HEK293T (cell line): ENCODE results near the gene CHDH.

Experiments used
- FOXM1 ChIP-seq: fragments of 450-650 bp; IDR thresholded peaks from 2 replicates; pipeline ENCODE4 v1.6.1; 2017; ENCODE audit warnings: mild to moderate bottlenecking, borderline replicate concordance
- HDGF ChIP-seq: fragments of 450-650 bp; IDR thresholded peaks from 2 replicates; pipeline ENCODE4 v1.6.1; 2017; ENCODE audit warnings: antibody characterized with exemption, borderline replicate concordance
- NFRKB ChIP-seq: fragments of 450-650 bp; IDR thresholded peaks from 2 replicates; pipeline ENCODE4 v1.6.1; 2016; ENCODE audit warnings: mild to moderate bottlenecking, moderate library complexity
- SUZ12 ChIP-seq: fragments of 450-650 bp; IDR thresholded peaks from 2 replicates; pipeline ENCODE4 v1.6.1; 2016; ENCODE audit warnings: mild to moderate bottlenecking

- TF ChIP-seq SUZ12 (no peak), NFRKB (no peak), FOXM1 (no peak), HDGF (no peak)
Observed at GRCh38 chr3:53798144-53798543, 48.1 kb downstream of the CHDH start.
